Gastrocnemius medialis (tissue), 4 donors: ENCODE results near the gene TMEFF1.

Experiments used
- POLR2A ChIP-seq, 2 donors: fragments of 450-650 bp; IDR thresholded peaks; one replicate each; pipeline ENCODE4 v1.6.1; 2017; ENCODE audit warnings: antibody characterized with exemption in 2 of 2, mild to moderate bottlenecking in 2 of 2, moderate library complexity in 2 of 2
- TF ChIP-seq, protein P1 (sequence below), 5 experiments: fragments of 450-650 bp in 3 of 5; fragments of 200-600 bp in 2 of 5; sonication (generic) in 2 of 5; IDR thresholded peaks in 4 of 5; conservative IDR thresholded peaks in 1 of 5; 1 replicate in 4 of 5; 2 replicates in 1 of 5; pipeline ENCODE4 v1.5.1; 2016 to 2019; ENCODE audit warnings: antibody characterized with exemption in 5 of 5, mild to moderate bottlenecking in 3 of 5, moderate library complexity in 3 of 5

DNA sequence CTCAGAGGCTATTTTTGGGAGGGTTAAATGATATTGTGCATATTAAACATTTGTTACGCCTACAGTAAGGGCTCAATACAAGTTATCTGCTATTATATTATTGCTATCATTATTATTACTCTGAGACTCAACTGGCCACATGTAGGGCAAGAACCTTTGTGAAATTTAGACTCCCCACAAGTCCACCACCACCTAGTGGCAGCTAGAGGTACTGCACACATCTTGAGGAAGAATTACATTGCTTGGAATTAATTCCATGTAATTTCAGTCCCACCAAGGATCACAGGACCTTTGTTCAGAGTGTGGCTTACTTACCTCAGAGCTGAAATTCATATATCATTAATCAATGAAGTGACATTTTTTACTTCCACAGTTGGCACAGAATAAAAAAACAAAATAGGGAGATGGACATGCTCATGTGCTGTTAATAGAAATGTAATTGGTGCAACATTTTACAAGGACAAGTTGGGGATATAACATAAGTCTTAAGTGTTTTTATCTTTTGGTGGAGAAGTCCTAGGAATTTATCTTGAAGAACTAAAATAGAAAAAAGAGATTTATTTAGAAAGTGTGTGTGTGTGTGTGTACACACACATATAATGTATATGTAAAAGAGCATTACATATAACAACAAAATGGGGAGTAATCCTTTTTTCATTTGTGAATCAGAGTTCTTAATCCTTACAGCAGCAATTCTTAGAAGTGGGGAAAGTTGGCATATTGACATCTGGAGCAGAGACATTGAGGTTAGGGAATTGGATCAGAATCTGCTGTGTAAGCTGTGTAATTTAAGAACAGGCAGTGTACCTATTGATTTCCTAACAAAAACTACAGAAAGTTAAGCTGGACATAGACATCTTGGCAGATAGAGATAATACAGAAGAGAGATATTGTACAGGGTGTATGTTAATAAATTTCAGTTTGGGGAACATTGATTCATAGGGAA is 34.8 kb upstream of the TMEFF1 start:
- TF ChIP-seq, protein P1, sequence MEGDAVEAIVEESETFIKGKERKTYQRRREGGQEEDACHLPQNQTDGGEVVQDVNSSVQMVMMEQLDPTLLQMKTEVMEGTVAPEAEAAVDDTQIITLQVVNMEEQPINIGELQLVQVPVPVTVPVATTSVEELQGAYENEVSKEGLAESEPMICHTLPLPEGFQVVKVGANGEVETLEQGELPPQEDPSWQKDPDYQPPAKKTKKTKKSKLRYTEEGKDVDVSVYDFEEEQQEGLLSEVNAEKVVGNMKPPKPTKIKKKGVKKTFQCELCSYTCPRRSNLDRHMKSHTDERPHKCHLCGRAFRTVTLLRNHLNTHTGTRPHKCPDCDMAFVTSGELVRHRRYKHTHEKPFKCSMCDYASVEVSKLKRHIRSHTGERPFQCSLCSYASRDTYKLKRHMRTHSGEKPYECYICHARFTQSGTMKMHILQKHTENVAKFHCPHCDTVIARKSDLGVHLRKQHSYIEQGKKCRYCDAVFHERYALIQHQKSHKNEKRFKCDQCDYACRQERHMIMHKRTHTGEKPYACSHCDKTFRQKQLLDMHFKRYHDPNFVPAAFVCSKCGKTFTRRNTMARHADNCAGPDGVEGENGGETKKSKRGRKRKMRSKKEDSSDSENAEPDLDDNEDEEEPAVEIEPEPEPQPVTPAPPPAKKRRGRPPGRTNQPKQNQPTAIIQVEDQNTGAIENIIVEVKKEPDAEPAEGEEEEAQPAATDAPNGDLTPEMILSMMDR (IDR thresholded peaks at IDR 0.05 in 4 of 5, conservative IDR thresholded peaks at IDR 0.05 in 1 of 5): peak; percentile 82 to 95 (median 84)
- no peak for TF ChIP-seq POLR2A (IDR thresholded peaks at IDR 0.05)
